Testis (tissue), 3 donors: ENCODE data around the gene FOXN3. TPM values are rescaled to one million over a fixed set of nuclear protein-coding genes. Genes with fewer than 3 reads are reported as not detected.

Experiments
- DNase-seq: peaks from one replicate; pipeline ENCODE4 v3.0.0-alpha.2; 2019
- H3K27ac ChIP-seq, 2 donors: fragments of 200-600 bp; sonication (generic); one replicate each; pipeline ENCODE4 v1.5.1; 2019
- H3K27me3 ChIP-seq: fragments of 200-600 bp; sonication (generic); one replicate; pipeline ENCODE4 v1.5.1; 2019
- H3K36me3 ChIP-seq: fragments of 200-600 bp; sonication (generic); one replicate; pipeline ENCODE4 v1.5.1; 2017; ENCODE audit warnings: low read depth; ENCODE audit errors: missing control alignments
- H3K4me1 ChIP-seq: fragments of 200-600 bp; sonication (generic); one replicate; pipeline ENCODE4 v1.5.1; 2019
- H3K4me3 ChIP-seq, 2 donors: fragments of 200-600 bp; sonication (generic); one replicate each; pipeline ENCODE4 v1.5.1; 2017 to 2019
- H3K9me3 ChIP-seq: fragments of 200-600 bp; sonication (generic); one replicate; pipeline ENCODE4 v1.5.1; 2017
- CTCF ChIP-seq, 3 experiments: fragments of 450-650 bp in 2 of 3; fragments of 200-600 bp in 1 of 3; sonication (generic) in 1 of 3; IDR thresholded peaks; one replicate each; pipeline ENCODE4 v1.5.1; 2016 to 2019; ENCODE audit warnings: antibody characterized with exemption in 3 of 3, mild to moderate bottlenecking in 2 of 3, moderate library complexity in 1 of 3
- POLR2A ChIP-seq: fragments of 450-650 bp; IDR thresholded peaks from one replicate; pipeline ENCODE4 v1.6.1; 2017; ENCODE audit warnings: antibody characterized with exemption, mild to moderate bottlenecking, moderate library complexity
- WGBS, 2 donors: methylation state at CpG; one replicate each; pipeline ENCODE4 v1.1.5; 2018; 5-methylcytosine and 5-hydroxymethylcytosine counted together
- intact Hi-C: fragments of 100-400 bp; cut with DNase I; formaldehyde crosslinking; loops from one replicate; pipeline ENCODE4 v1.15.1; 2023; ENCODE audit warnings: low total_unique reads
- polyA plus RNA-seq: library from polyadenylated mRNA; stranded (reverse); fragments of 350-450 nt; fragmentation: Illumina TruSeq; extraction: RNeasy Lipid Tissue Mini Kit (QIAGEN cat#74804); gene quantifications from one replicate; pipeline ENCODE4 v1.2.3, GENCODE V29; 2014; ENCODE audit warnings: low read depth, low replicate concordance; ENCODE audit not compliant: insufficient read depth
- total RNA-seq, 2 donors: library from RNA; depleted of rRNA; stranded (reverse); fragments of >200 nt; gene quantifications; one replicate each; pipeline ENCODE4 v1.2.3, GENCODE V29; 2016

FOXN3 gene
- total and polyA plus RNA-seq, 3 donors from 2014 or later, result 40.7 to 103 (median 100) TPM

DNA sequence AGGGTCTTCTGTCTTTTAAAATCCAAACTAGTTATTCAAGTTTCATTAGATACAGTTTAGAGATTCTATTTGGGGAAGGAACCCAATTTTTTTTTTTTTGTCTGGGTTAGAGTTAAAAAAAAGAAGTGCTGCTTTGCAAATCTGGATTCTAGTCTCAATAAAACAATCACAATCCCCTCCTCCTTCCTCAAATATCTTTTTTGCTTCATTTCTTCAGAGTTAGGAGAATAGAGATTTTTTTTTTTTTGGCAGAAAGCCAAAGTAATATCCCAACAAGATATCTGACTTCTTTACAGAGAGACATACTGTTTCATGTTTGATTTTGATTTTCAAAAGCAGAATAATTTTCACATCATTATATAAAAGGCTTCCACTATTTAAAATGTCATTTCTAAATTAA is 201.9 kb downstream of the FOXN3 start:
- no peak overlapping the region for H3K4me3 ChIP-seq
- TF ChIP-seq POLR2A, result no peak
- TF ChIP-seq CTCF (IDR thresholded peaks at IDR 0.05), result no peak
- H3K36me3 ChIP-seq, result no peaks in the 10 kb centered on the region
- no peak for DNase-seq
- no peak overlapping the region for H3K27ac ChIP-seq
- intact Hi-C loops, result no loop called here
- H3K27me3 ChIP-seq, result no peaks in the 10 kb centered on the region
- peaks cover 2% of the 10 kb centered on the region for H3K4me1 ChIP-seq
- no peaks in the 10 kb centered on the region for H3K9me3 ChIP-seq

DNA sequence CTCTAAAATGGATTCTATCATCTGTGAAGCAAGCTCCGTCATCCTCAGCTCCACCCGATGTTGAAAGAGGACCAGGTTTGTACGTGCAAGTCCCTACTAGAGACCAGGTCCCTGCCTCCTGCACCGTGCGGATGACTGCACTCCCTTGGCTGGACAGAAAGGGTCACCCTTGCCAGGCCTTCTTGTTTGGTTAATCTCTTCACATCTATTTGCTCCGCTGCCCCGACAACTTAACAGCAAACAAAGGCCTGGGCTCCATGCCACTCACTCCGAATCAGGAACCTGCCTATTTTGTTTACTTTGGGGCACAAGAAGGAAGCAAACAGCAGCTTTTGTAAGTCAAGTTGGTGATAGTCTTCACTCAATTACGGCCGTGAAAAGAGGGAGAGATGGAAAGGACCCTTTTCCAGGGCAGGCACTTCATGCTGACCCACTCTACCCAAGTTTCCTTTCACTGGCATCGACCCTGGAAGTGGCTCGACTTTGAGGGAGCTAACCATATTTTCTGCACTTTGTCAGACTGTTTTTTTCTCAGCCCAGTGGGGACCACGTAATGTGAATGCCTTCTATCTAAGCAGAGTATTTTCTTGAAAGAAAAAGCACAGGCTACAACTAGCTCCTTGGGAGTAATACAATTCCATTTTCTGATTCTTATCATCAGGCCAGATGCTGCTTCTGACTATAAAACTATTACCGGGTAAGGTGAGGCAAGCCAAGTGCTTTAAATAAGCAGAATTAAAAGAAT is 202.6 kb downstream of the FOXN3 start:
- intact Hi-C loops, result no loop called here
- no peaks in the 10 kb centered on the region for H3K36me3 ChIP-seq
- H3K4me1 ChIP-seq, result peaks cover 2% of the 10 kb centered on the region
- no peaks in the 10 kb centered on the region for H3K9me3 ChIP-seq
- H3K27ac ChIP-seq, result peak overlapping the region in 1 of 2 donors; percentile 7
- 63 to 75% methylated on average over 14 of the region's 14 CpGs for WGBS, 2 donors
- H3K4me3 ChIP-seq, result no peak overlapping the region
- TF ChIP-seq CTCF (IDR thresholded peaks at IDR 0.05) (no peak), POLR2A (no peak)
- no peaks in the 10 kb centered on the region for H3K27me3 ChIP-seq
- peak; percentile 78 for DNase-seq

DNA sequence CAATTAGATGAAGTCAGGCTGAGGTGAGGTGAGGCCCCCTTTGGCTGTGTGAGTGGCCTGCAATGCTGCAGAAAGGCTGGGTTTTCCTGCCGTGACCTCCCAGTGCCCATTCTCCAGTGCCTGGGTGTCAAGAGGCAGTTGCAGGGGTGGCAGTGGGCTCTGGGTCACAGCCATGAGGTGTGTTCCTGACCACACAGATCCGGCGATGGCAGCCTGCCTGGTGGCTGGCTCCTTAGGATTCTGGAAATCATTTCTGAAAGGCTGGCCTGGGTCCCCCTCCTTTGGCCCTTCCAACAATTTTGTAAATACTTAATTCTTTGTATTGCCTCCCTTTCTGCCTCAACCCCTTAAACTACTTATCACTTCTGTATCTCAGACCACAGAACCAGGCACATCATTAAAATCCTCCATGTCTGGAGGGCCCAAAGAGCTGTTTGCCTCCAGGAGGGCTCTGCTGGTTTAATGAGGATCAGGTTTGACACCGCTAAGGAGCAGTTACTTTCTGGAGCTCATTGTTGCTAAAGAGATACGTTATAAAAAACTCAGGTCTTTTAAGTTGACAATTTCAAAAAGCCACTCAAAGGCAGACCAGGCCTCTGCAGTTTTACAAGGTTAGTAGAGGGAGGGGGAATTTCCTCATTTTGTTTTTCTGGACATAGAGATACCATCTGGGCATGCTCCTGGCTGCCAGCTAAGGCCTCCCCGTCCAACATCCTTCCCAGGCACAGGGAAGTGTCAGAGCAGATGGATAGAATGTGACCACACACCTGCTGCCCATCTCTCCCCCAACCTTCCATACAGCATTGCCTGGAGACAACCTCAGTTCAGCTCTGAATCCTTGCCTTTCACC is 204.4 kb downstream of the FOXN3 start:
- WGBS, 2 donors, result 66 to 75% methylated on average over 5 to 6 of the region's 6 CpGs
- intact Hi-C loops, result no loop called here
- Histone ChIP-seq H3K9me3 (no peaks in the 10 kb centered on the region), H3K27ac (peak overlapping the region in 1 of 2 donors; percentile 38), H3K4me3 (no peak overlapping the region), H3K27me3 (no peaks in the 10 kb centered on the region), H3K36me3 (no peaks in the 10 kb centered on the region), H3K4me1 (peaks cover 8% of the 10 kb centered on the region)
- DNase-seq, result no peak
- TF ChIP-seq POLR2A (no peak), CTCF (IDR thresholded peaks at IDR 0.05) (no peak)

GRCh38 chr14:89209558-89209957 is 207.5 kb downstream of the FOXN3 start:
- Histone ChIP-seq H3K36me3 (no peaks in the 10 kb centered on the region), H3K27me3 (no peaks in the 10 kb centered on the region), H3K9me3 (no peaks in the 10 kb centered on the region), H3K27ac (no peak overlapping the region), H3K4me1 (peaks cover 8% of the 10 kb centered on the region), H3K4me3 (no peak overlapping the region)
- no peak for DNase-seq
- TF ChIP-seq CTCF (IDR thresholded peaks at IDR 0.05), result no peak
- no peak for TF ChIP-seq POLR2A
- WGBS, 2 donors, result 83 to 89% methylated on average over 3 of the region's 3 CpGs
- intact Hi-C loops, result no loop called here
